ENCODE data around the gene CACNA2D1.

CACNA2D1 gene

DNA sequence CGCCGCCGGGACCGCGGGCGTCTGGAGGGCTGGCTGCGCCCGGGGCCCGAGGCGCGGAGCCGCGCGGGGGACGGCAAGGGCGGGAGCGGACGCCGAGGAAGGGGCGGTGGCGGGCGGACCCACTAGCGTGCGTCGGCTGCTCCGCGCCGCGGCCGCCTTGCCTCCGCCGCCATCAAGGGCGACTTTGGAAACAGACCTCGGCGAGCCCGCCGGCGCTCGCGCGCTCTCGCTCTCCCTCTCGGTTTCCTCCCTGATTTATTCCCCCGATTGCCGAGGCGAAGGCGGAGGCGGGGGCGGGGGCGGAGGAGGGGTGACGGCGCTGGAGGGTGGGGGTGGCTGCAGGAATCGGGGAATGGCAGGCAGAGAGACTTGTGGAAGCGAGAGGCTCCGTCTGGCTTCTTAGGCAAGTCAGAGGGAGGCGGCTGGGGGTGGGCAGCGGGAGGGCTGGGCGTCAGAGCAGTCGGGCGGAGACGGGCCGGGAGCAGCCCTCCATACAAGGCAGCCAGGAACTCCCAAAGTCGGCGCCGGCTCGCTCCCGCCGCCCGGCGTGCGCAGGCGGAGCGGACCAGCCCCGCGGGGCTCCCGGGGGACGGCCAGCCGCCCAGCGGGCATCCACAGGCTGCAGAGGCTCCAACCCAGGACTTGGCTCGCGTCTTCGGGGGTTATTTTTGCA is at the start of gene CACNA2D1:
Gene CACNA2D1 (minus strand): TSS at position 231 of the 673 bp plus-strand sequence.
- peak; percentile 15 to 20 for DNase-seq

DNA sequence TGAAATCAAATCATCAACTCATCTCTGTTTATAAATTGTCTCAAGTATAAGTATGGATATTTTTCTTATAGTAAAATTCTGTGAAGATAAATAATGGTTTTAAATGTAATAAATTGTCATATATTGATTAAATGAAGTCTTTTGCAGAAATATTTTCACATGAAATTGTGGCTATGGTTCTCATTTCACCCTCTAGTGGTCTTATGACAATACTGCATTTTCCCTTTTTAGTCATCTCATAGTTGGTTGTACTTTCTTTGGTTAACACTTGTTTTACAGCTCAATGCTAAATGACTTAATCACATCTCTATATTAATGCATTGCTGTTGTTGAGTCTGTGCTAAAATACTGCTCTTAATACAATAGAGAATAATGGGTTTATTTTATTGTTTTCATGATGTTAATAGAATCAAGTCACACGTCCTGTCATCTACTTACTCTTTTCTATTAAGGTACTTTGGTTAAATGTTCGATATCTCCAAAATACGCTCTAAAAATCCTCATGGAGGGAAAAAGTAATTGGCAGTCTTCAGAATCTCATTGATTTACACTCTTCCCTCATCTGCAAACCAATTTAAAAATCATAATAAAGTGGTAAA is 38.0 kb upstream of the CACNA2D1 start:
- DNase-seq, result no peak

GRCh38 chr7:82477733-82478515 is 34.3 kb upstream of the CACNA2D1 start:
- no peak for DNase-seq

- no peak for DNase-seq
These were observed 29.4 kb upstream of the CACNA2D1 start for GRCh38 chr7:82472966-82473365.

- DNase-seq, result no peak
These were observed 27.9 kb upstream of the CACNA2D1 start for GRCh38 chr7:82471351-82472020.

DNA sequence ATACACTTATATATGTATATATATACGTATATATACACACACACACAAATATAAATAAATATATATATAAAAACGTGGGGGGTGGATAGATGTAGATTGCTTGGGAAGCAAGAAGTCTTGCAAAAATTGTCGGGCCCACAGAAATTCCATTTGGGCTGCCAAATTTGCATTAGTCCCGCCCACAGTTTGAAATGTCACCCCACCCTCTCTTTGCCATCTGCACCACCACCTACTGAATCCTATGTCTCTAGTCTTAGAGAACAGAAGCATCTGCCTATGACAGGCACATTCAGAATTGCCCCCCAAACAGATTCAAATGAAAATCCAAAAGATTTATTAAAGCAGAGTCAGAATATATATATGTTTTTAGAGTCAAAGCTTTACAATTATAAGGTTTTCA is 25.6 kb upstream of the CACNA2D1 start:
- no peak for DNase-seq

DNA sequence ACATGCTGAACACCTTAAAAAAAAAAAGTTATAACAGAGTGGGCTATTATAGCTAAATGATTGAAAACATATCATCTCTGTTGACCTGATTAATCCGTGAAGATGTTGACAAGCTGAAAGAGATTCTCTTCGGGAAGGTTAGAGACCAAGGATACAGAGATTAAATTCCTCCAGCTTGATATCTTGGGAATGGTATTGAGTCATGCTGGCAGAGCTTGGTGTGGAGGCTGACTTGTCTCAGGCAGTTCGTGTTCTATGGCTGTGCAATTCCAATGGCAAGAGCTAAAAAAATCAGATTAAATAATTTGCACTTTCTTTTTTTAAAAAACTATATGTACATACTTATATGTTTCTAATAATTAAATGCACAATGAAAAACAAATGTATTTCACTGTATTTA is 24.9 kb upstream of the CACNA2D1 start:
- DNase-seq, result no peak

DNA sequence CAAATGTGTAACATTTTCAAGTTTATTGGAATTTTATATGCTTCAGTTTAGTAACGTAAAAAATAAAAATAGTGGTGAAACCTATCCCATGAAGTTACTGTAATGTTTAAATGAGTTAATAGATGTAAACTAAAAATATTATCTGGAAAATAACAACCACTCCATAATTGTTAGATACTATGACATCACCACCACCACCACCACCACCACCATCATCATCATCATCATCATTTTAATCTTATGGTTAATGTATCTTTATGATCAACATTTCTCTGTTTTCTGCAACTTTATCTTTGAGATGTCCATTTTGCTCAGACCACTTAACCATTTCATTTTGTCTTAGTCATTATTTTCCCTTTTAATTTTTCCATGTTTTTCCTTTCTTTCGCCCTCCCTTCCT is 23.4 kb upstream of the CACNA2D1 start:
- DNase-seq, result no peak

DNA sequence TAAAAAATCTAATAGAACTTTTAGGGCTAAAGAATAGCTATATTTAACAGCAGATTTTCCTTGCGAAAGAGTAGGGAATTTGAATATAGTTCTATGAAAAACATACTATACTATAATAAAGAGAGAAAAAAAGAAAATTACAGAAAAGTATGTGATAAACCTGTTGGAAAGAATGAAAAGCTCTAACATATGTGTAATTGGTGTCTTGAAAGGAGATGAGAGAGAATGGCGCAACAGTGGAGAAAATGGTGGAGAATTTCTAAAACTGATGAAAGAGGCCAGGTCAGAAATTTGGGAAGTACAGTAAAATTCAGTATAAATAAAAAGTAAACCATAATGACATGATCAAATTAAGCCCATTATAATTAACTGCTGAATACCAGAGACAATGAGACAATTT is 20.8 kb upstream of the CACNA2D1 start:
- DNase-seq, result no peak

DNA sequence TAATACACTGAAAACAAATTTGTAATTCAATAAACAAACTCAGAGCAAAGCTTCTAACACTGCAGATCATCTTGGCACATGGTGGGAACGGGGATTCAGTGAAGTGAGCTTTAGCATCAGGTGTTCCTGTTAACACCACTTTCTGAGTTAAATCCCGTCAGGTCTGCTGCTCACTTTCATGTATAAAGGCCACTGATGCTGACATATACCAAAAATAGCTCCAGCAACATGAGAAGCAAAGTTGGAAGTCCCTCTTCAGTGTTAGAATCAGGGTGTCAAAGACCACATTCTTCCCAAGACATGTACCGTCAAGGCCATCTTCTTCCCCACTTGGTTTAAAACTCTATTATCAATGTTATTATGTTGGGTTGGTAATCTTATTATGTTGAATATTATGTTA is 11.7 kb upstream of the CACNA2D1 start:
- DNase-seq, result no peak

DNA sequence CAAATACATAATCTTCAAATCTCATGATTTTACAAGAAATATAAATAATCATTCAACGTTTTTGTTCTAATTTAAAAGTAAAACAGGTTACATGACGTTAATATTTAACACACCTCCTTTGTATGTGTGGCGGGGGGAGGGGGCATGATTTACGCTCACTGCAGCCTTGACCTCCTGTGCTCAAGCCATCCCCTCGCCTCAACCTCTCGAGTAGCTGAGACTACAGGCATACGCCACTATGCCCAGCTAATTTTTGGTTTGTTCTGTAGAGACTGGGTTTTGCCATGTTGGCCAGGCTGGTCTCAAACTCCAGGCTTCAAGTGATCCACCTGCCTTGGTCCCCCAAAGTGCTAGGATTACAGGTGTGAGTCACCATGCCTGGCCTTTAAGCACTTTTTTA is 7.2 kb upstream of the CACNA2D1 start:
- no peak for DNase-seq

DNA sequence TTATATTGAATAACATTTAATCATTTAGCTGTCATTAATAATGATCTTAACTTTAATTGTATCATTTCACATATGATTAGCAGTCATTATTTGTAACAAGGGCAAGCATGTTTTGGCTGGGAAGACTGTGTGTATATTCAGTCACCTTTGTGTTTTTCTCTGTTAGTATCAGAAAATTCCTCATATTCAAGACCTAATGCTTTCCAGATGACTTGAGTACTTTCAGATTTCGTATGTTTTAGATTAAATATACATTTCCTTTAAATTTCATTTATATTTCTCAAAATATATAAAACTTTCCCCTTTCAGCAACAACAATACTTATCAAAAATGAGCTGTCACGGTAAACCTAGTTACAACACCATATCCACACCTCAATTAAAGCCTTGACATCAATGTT is 6.3 kb upstream of the CACNA2D1 start:
- DNase-seq, result no peak

DNA sequence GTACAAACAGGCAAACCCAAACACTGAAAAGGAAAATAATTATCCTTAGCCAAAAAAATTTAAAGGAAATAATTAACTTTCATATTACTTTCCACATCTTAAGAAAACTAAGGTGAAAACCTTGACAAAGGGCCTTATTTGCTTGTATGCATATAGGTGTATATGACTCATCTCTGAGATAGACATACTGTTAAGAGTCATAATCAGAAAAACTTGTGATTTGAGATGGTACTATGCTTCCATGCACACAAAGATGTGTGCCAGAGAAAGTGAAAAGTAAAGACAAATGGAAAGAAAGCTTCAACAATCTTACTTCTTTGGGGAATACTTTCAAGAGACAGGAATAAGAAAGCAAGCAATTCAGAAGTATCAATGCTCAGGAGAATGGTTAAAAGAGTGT is 3.3 kb upstream of the CACNA2D1 start:
- no peak for DNase-seq

- DNase-seq, result no peak
These were observed 1.7 kb upstream of the CACNA2D1 start for GRCh38 chr7:82445271-82445670.

GRCh38 chr7:82444220-82444909 is 788 bp upstream of the CACNA2D1 start:
- DNase-seq, result no peak

DNA sequence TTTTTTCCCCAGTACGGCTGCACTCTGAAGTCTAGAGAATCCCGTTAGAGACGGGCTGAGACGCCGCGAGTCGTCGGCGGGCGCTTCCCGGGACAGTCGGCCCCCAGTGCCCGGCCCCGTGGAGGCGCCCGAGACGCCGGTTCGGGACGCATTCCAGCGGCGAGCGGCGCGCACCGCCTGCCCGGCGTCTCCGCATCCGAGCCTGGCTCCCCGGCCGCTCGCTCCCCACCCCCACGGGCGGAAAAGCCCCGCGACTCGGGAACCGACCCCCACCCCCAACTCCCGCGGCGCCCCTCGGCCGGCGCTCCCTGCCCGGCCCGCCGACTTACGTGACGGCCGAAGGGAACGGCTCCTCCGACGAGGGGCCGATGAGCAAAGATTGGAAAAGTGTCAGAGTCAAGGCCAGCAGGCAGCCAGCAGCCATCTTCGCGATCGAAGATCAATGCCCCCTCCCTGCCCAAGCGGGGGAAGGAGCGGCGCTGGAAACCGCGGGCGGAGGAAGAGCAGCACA is 486 bp downstream of the CACNA2D1 start:
- peak in 1 of 2 experiments; percentile 28 for DNase-seq

DNA sequence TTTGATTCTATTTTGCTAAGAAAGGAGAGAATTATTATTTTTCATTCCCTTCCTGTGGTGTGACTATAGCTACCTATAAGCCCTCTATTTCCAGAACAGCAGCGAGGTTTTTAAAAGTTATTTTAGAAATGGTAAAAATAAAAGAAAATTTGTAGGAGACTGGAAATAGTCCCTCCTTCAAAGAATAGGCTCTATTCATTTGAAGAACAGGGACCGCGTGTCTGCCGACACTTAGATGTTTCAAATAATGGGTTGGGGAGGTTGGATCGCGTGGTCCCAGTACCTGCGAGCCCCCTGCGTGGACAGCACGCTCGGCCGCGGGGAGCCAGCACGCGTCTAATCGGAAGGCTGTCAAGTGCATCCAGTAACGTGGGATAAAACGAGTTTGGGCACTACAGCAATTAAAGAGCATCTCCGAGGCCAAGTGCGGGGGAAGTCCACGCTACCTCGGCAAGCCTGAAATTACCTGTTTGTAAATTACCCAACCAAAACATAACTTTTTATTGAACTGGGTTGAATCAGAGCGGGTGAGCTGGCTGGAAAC is 1.0 kb downstream of the CACNA2D1 start:
- peak; percentile 12 to 13 for DNase-seq

DNA sequence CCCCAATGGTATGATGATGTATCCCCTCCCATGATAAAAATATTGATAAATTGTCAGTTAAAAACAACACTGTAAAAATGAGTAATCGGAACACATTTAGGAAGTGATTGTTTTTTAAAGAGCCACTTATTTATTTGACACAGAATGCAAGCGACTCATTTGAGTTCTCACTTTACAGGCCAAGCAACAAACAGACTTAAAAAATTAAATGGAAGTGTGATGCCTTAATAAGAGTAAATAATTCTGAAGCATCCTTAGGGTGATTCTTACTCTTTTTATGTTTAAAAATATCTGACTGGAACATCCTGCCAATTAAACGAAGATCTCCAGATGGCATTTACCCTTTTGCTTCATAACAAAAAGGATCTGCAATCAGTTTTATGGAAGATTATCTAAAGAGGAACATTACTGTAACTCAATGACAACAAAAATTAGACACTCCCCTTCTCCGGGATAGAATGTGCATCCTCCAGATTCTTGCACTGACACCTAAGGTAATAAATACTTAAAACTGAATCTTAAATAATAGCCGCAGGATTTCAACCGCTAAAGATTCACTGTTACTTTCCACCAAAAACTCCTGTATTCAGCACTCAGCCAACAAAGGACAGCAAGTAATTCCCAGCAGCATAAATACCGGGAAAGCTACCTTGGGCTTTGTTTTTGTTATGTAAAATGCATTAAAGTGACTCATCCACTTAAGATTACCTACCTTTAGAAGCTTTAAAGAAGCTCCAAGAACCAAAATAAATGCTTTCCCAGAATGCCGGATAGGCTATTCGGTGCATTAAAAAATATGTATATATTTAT is 1.7 kb downstream of the CACNA2D1 start:
- DNase-seq, result no peak

DNA sequence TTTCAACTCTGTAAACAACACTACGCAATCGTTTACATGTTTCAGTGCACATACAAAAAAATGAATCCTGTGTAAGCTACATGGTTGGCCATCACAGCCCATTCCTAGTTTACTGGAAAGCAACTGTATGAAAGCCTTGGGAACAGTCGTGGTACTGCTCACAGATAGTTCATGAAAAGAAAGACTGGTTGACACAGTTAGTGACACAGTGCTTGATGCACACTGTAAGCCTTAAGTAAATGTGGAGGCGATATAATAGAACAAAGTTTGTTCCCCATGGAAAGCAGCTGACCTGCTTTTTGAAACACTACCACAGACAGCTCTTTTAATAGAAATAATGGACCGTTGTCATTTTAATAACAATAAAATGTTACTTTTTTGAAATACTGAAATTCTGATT is 5.1 kb downstream of the CACNA2D1 start:
- DNase-seq, result no peak

DNA sequence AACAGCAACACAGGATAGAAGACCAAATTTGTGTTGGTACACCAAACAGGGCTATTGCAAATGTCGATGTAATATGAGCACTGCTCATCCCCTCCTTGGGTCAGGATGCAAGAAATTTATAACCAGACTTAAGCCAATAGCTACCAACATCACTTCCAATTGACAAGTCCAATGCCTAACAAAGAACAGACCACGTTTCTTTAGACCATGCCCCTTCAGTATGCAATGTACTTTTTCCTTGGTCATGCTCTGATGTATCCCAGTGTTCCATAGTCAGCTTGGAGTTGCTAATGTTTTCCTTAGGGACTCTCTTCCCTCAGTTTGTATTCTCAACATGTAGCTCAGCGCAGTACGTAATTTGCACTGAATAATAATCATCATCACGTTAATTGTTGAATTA is 7.8 kb downstream of the CACNA2D1 start:
- no peak for DNase-seq

- no peak for DNase-seq
These were observed 9.1 kb downstream of the CACNA2D1 start for GRCh38 chr7:82434275-82435022.
